ENCODE results near the gene VPREB1.
"Not testable (repeated sequence)": the region's sequence is repeated elsewhere in the genome, so short reads cannot be mapped to it uniquely, and the experiment has no call there.

VPREB1 gene

GRCh38 chr22:22246706-22247105 lies 2.1 kb downstream of the VPREB1 start:
- no peak for DNase-seq

GRCh38 chr22:22248878-22249277 lies 4.3 kb downstream of the VPREB1 start:
- no peak for DNase-seq

- not testable (repeated sequence) for DNase-seq
Measured at GRCh38 chr22:22250651-22251050, 6.1 kb downstream of the VPREB1 start.

GRCh38 chr22:22256133-22256532 lies 11.5 kb downstream of the VPREB1 start:
- not testable (repeated sequence) for DNase-seq

- DNase-seq = not testable (repeated sequence)
Measured at GRCh38 chr22:22258597-22259415, 14.2 kb downstream of the VPREB1 start.

GRCh38 chr22:22260169-22260568 lies 15.6 kb downstream of the VPREB1 start:
- not testable (repeated sequence) for DNase-seq

- not testable (repeated sequence) for DNase-seq
Measured at GRCh38 chr22:22260586-22260985, 16.0 kb downstream of the VPREB1 start.

- peak; percentile 56 for DNase-seq
Measured at GRCh38 chr22:22262332-22263074, 17.9 kb downstream of the VPREB1 start.

- not testable (repeated sequence) for DNase-seq
Measured at GRCh38 chr22:22263823-22264222, 19.2 kb downstream of the VPREB1 start.

- DNase-seq = not testable (repeated sequence)
Measured at GRCh38 chr22:22270036-22270676, 25.6 kb downstream of the VPREB1 start.

- not testable (repeated sequence) for DNase-seq
Measured at GRCh38 chr22:22277423-22277822, 32.8 kb downstream of the VPREB1 start.

GRCh38 chr22:22284962-22285756 lies 40.6 kb downstream of the VPREB1 start:
- DNase-seq = not testable (repeated sequence)

GRCh38 chr22:22286390-22287105 lies 42.0 kb downstream of the VPREB1 start:
- not testable (repeated sequence) for DNase-seq

GRCh38 chr22:22287106-22287626 lies 42.6 kb downstream of the VPREB1 start:
- DNase-seq = not testable (repeated sequence)

- not testable (repeated sequence) for DNase-seq
Measured at GRCh38 chr22:22289666-22290065, 45.1 kb downstream of the VPREB1 start.

- DNase-seq = not testable (repeated sequence)
Measured at GRCh38 chr22:22291129-22291806, 46.7 kb downstream of the VPREB1 start.

GRCh38 chr22:22292656-22293055 lies 48.1 kb downstream of the VPREB1 start:
- not testable (repeated sequence) for DNase-seq

GRCh38 chr22:22293436-22293835 lies 48.9 kb downstream of the VPREB1 start:
- not testable (repeated sequence) for DNase-seq

- not testable (repeated sequence) for DNase-seq
Measured at GRCh38 chr22:22294641-22295040, 50.1 kb downstream of the VPREB1 start.

All from fibroblast of skin of right biceps (primary cell).